MCF 10A (cell line): ENCODE results near the gene CIART. TPM values are rescaled to one million over a fixed set of nuclear protein-coding genes. Genes with fewer than 3 reads are reported as not detected.
A peak's percentile ranks its signal among the peaks of the same experiment; 100 is the strongest.

Experiments used
- BruUV-seq: library from RNA; stranded (reverse); fragments of 400-500 nt; replicated peaks from 2 replicates; lab custom pipeline; 2021; lab: Mats Ljungman, UMichigan
- CTCF ChIA-PET: fragments of 300-600 bp; sonication (Branson Sonifier 250); formaldehyde crosslinking; extraction: SDS; loops from one replicate; lab custom pipeline; 2021; ENCODE audit warnings: antibody characterized with exemption, inconsistent platforms; lab: Yijun Ruan, JAX
- POLR2A ChIA-PET: fragments of 300-600, 350-650 bp; sonication (Branson Sonifier 250); formaldehyde crosslinking; extraction: SDS; loops from one replicate; lab custom pipeline; 2020; ENCODE audit warnings: antibody characterized with exemption, inconsistent platforms; lab: Yijun Ruan, JAX
- DNase-seq: peaks from one replicate; pipeline ENCODE4 v3.0.0-alpha.2; 2018; ENCODE audit not compliant: unreplicated experiment
- H3K27ac Mint-ChIP-seq: one replicate; pipeline ENCODE4 v1.8.0; 2022; ENCODE audit warnings: mild to moderate bottlenecking, low read depth, mixed read lengths; ENCODE audit not compliant: unreplicated experiment
- H3K27me3 Mint-ChIP-seq: one replicate; pipeline ENCODE4 v1.8.0; 2022; ENCODE audit warnings: mixed read lengths; ENCODE audit not compliant: insufficient read depth, unreplicated experiment
- H3K36me3 Mint-ChIP-seq: one replicate; pipeline ENCODE4 v1.8.0; 2022; ENCODE audit warnings: mild to moderate bottlenecking, moderate library complexity, mixed read lengths; ENCODE audit not compliant: insufficient read depth, unreplicated experiment
- H3K4me1 Mint-ChIP-seq: one replicate; pipeline ENCODE4 v1.8.0; 2022; ENCODE audit warnings: mixed read lengths; ENCODE audit not compliant: insufficient read depth, unreplicated experiment
- H3K4me3 Mint-ChIP-seq: one replicate; pipeline ENCODE4 v1.8.0; 2022; ENCODE audit warnings: mild to moderate bottlenecking, moderate library complexity, mixed read lengths; ENCODE audit not compliant: unreplicated experiment
- H3K9me3 Mint-ChIP-seq: one replicate; pipeline ENCODE4 v1.8.0; 2022; ENCODE audit warnings: mixed read lengths; ENCODE audit not compliant: unreplicated experiment
- CTCF ChIP-seq: fragments of 200-600 bp; IDR thresholded peaks from one replicate; pipeline ENCODE4 v1.8.0; 2022; ENCODE audit warnings: antibody characterized with exemption, mild to moderate bottlenecking; ENCODE audit not compliant: unreplicated experiment
- intact Hi-C: fragments of 100-400 bp; cut with micrococcal nuclease; formaldehyde crosslinking; loops from 2 replicates; pipeline ENCODE4 v1.14.1; 2022
- total RNA-seq: library from RNA; stranded (reverse); gene quantifications from 2 replicates; pipeline ENCODE4 v1.2.3, GENCODE V29; 2022

CIART gene
- total RNA-seq, 1 experiment from 2014 or later: 5.2 TPM

GRCh38 chr1:150288822-150289221 is 6.5 kb downstream of the CIART start:
- H3K4me1 Mint-ChIP-seq: peaks cover 11% of the 10 kb centered on the region
- no peak overlapping the region for H3K27ac Mint-ChIP-seq
- CTCF ChIA-PET: interaction anchor here (0.7 to 2.2 kb wide), 3 partner anchors 8 to 634 kb away, joined by 3 to 8 read pairs (median 4); no protein-coding TSS in a partner anchor
- BruUV-seq: no TSS peak
- TF ChIP-seq CTCF: no peak
- peaks cover 21% of the 10 kb centered on the region for H3K36me3 Mint-ChIP-seq
- no peaks in the 10 kb centered on the region for H3K9me3 Mint-ChIP-seq
- intact Hi-C loops: no loop called here
- H3K4me3 Mint-ChIP-seq: no peak overlapping the region
- no peaks in the 10 kb centered on the region for H3K27me3 Mint-ChIP-seq
- POLR2A ChIA-PET: interaction anchor here (0.6 to 1.3 kb wide), 3 partner anchors 9 to 1494 kb away, joined by 3 to 4 read pairs (median 3); partner anchors contain the start of gene APH1A
- DNase-seq: no peak

GRCh38 chr1:150293433-150294253 is 11.3 kb downstream of the CIART start, which contains the start of gene MRPS21:
TSS of gene MRPS21 (plus strand) at chr1:150293861. CDS start at chr1:150294367, 506 bp downstream.
- TF ChIP-seq CTCF: no peak
- Mint-ChIP-seq H3K4me1 (peaks cover 26% of the 10 kb centered on the region), H3K27me3 (no peaks in the 10 kb centered on the region), H3K4me3 (peak within 1 kb of the TSS; percentile 93), H3K9me3 (no peaks in the 10 kb centered on the region), H3K27ac (peak within 1 kb of the TSS; percentile 100), H3K36me3 (peaks cover 55% of the 10 kb centered on the region)
- peak; percentile 94 for DNase-seq
- TSS peak; percentile 90 for BruUV-seq
- ChIA-PET POLR2A (interaction anchor here (0.9 to 3.9 kb wide), 6 partner anchors 8 to 70 kb away, joined by 3 to 15 read pairs (median 6); partner anchors contain the start of genes APH1A, PRPF3 and RPRD2), CTCF (no interaction called here)
- intact Hi-C loops: no loop called here

- H3K27ac Mint-ChIP-seq: peak overlapping the region; percentile 100
- ChIA-PET POLR2A (interaction anchor here (0.6 to 3.9 kb wide), 10 partner anchors 8 to 1030 kb away, joined by 3 to 15 read pairs (median 4); partner anchors contain the start of genes ANP32E, APH1A, CIART and PRPF3), CTCF (interaction anchor here (0.6 to 1.4 kb wide), 6 partner anchors 8 to 777 kb away, joined by 3 to 6 read pairs (median 4); no protein-coding TSS in a partner anchor)
- H3K9me3 Mint-ChIP-seq: no peaks in the 10 kb centered on the region
- peaks cover 74% of the 10 kb centered on the region for H3K36me3 Mint-ChIP-seq
- intact Hi-C loops: no loop called here
- DNase-seq: no peak
- peak overlapping the region; percentile 93 for H3K4me3 Mint-ChIP-seq
- H3K4me1 Mint-ChIP-seq: peaks cover 26% of the 10 kb centered on the region
- TSS peak; percentile 11 for BruUV-seq
- no peaks in the 10 kb centered on the region for H3K27me3 Mint-ChIP-seq
- TF ChIP-seq CTCF: no peak
Observed at GRCh38 chr1:150295476-150295875, 13.1 kb downstream of the CIART start.

- no TSS peak for BruUV-seq
- no peaks in the 10 kb centered on the region for H3K9me3 Mint-ChIP-seq
- H3K27ac Mint-ChIP-seq: no peak overlapping the region
- H3K27me3 Mint-ChIP-seq: no peaks in the 10 kb centered on the region
- intact Hi-C loops: no loop called here
- ChIA-PET POLR2A (interaction anchor here (0.6 to 1.5 kb wide), 4 partner anchors 12 to 812 kb away, joined by 3 to 4 read pairs (median 4); partner anchors contain the start of gene PRPF3), CTCF (interaction anchor here (1.3 to 1.8 kb wide), 2 partner anchors 44 to 46 kb away, joined by 4 to 7 read pairs; no protein-coding TSS in a partner anchor)
- H3K36me3 Mint-ChIP-seq: peaks cover 100% of the 10 kb centered on the region
- H3K4me3 Mint-ChIP-seq: no peak overlapping the region
- H3K4me1 Mint-ChIP-seq: peaks cover 15% of the 10 kb centered on the region
- DNase-seq: no peak
- no peak for TF ChIP-seq CTCF
Observed at GRCh38 chr1:150299716-150300115, 17.4 kb downstream of the CIART start.
